ENCODE measurements around the gene DESI2.

GRCh38 chr1:244640917-244641316 is 12.0 kb upstream of the DESI2 start:
- TF ChIP-seq EZH2 (optimal IDR thresholded peaks at IDR 0.05; ENCODE audit: low read depth, low read length), result no peak
- TF ChIP-seq, protein P1, sequence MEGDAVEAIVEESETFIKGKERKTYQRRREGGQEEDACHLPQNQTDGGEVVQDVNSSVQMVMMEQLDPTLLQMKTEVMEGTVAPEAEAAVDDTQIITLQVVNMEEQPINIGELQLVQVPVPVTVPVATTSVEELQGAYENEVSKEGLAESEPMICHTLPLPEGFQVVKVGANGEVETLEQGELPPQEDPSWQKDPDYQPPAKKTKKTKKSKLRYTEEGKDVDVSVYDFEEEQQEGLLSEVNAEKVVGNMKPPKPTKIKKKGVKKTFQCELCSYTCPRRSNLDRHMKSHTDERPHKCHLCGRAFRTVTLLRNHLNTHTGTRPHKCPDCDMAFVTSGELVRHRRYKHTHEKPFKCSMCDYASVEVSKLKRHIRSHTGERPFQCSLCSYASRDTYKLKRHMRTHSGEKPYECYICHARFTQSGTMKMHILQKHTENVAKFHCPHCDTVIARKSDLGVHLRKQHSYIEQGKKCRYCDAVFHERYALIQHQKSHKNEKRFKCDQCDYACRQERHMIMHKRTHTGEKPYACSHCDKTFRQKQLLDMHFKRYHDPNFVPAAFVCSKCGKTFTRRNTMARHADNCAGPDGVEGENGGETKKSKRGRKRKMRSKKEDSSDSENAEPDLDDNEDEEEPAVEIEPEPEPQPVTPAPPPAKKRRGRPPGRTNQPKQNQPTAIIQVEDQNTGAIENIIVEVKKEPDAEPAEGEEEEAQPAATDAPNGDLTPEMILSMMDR (IDR thresholded peaks at IDR 0.05; ENCODE audit: low read length), result no peak
- no peak for TF ChIP-seq EZH2phosphoT487 (IDR thresholded peaks at IDR 0.05; ENCODE audit: low read length)
